HepG2 (cell line): ENCODE measurements around the gene GRB2. TPM values are rescaled to one million over a fixed set of nuclear protein-coding genes. Genes with fewer than 3 reads are reported as not detected.

Source experiments
- BORCS8-MEF2B ChIP-seq: sonication (generic); formaldehyde crosslinking; IDR thresholded peaks from 2 replicates; pipeline ENCODE4 v1.8.0; 2022; ENCODE audit warnings: mild to moderate bottlenecking, missing genetic modification reagents
- CENPT ChIP-seq: sonication (generic); formaldehyde crosslinking; IDR thresholded peaks from 2 replicates; pipeline ENCODE4 v1.8.0; 2022; ENCODE audit warnings: low read depth, mild to moderate bottlenecking, moderate library complexity, missing genetic modification reagents
- GLI4 ChIP-seq: sonication (generic); formaldehyde crosslinking; IDR thresholded peaks from 2 replicates; pipeline ENCODE4 v1.5.1; 2020; ENCODE audit warnings: missing genetic modification reagents, mild to moderate bottlenecking, moderate library complexity, borderline replicate concordance
- ISL2 ChIP-seq: sonication (generic); formaldehyde crosslinking; IDR thresholded peaks from 2 replicates; pipeline ENCODE4 v1.5.0; 2020; ENCODE audit warnings: missing genetic modification reagents
- JUN ChIP-seq: sonication (generic); formaldehyde crosslinking; IDR thresholded peaks from 2 replicates; pipeline ENCODE4 v1.4.0; 2020; ENCODE audit warnings: mild to moderate bottlenecking, missing genetic modification reagents
- KAT2B ChIP-seq: fragments of 150-350 bp; IDR thresholded peaks from 2 replicates; pipeline ENCODE4 v1.6.1; 2014; ENCODE audit warnings: low read depth, low read length, borderline replicate concordance
- KLF12 ChIP-seq: sonication (generic); formaldehyde crosslinking; IDR thresholded peaks from 2 replicates; pipeline ENCODE4 v1.4.0; 2020; ENCODE audit warnings: missing genetic modification reagents, borderline replicate concordance
- MAFK ChIP-seq, 2 experiments: IDR thresholded peaks in 1 of 2; conservative IDR thresholded peaks in 1 of 2; 2 replicates each; pipeline ENCODE4 v1.6.1; 2011; ENCODE audit warnings: improper control_type of control experiment in 2 of 2, low read length in 2 of 2
- NPAS2 ChIP-seq: sonication (generic); formaldehyde crosslinking; IDR thresholded peaks from 2 replicates; pipeline ENCODE4 v1.8.0; 2022; ENCODE audit warnings: mild to moderate bottlenecking, missing genetic modification reagents, borderline replicate concordance
- THAP11 ChIP-seq: IDR thresholded peaks from 2 replicates; pipeline ENCODE4 v1.6.1; 2016; ENCODE audit warnings: missing biosample characterization, missing genetic modification reagents
- TP53 ChIP-seq: sonication (generic); formaldehyde crosslinking; conservative IDR thresholded peaks from 2 replicates; pipeline ENCODE4 v1.4.0; 2020; ENCODE audit warnings: missing genetic modification reagents
- YEATS2 ChIP-seq: sonication (generic); formaldehyde crosslinking; IDR thresholded peaks from 2 replicates; pipeline ENCODE4 v1.4.0; 2020; ENCODE audit warnings: missing genetic modification reagents, borderline replicate concordance
- ZBTB3 ChIP-seq: sonication (generic); formaldehyde crosslinking; IDR thresholded peaks from 2 replicates; pipeline ENCODE4 v1.4.0; 2020; ENCODE audit warnings: low read depth, mild to moderate bottlenecking, moderate library complexity, missing genetic modification reagents, borderline replicate concordance
- ZBTB7B ChIP-seq: sonication (generic); formaldehyde crosslinking; IDR thresholded peaks from 2 replicates; pipeline ENCODE4 v1.4.0; 2020; ENCODE audit warnings: missing genetic modification reagents
- ZFP37 ChIP-seq: sonication (generic); formaldehyde crosslinking; IDR thresholded peaks from 2 replicates; pipeline ENCODE4 v1.4.0; 2020; ENCODE audit warnings: missing genetic modification reagents, borderline replicate concordance
- ZNF253 ChIP-seq: sonication (generic); formaldehyde crosslinking; IDR thresholded peaks from 2 replicates; pipeline ENCODE4 v1.8.0; 2022; ENCODE audit warnings: mild to moderate bottlenecking, missing genetic modification reagents, borderline replicate concordance
- ZNF354B ChIP-seq: sonication (generic); formaldehyde crosslinking; IDR thresholded peaks from 2 replicates; pipeline ENCODE4 v1.8.0; 2022; ENCODE audit warnings: mild to moderate bottlenecking, missing genetic modification reagents
- ZNF441 ChIP-seq: sonication (generic); formaldehyde crosslinking; IDR thresholded peaks from 2 replicates; pipeline ENCODE4 v1.7.0; 2021; ENCODE audit warnings: missing genetic modification reagents, borderline replicate concordance
- ZNF552 ChIP-seq: sonication (generic); formaldehyde crosslinking; IDR thresholded peaks from 2 replicates; pipeline ENCODE4 v1.9.0; 2022; ENCODE audit warnings: missing genetic modification reagents, mild to moderate bottlenecking, borderline replicate concordance
- ZNF616 ChIP-seq: sonication (generic); formaldehyde crosslinking; IDR thresholded peaks from 2 replicates; pipeline ENCODE4 v1.5.0; 2020; ENCODE audit warnings: low read depth, mild to moderate bottlenecking, missing genetic modification reagents
- ZNF710 ChIP-seq: sonication (generic); formaldehyde crosslinking; IDR thresholded peaks from 2 replicates; pipeline ENCODE4 v1.5.0; 2020; ENCODE audit warnings: mild to moderate bottlenecking, missing genetic modification reagents, borderline replicate concordance
- ZNF746 ChIP-seq: sonication (generic); formaldehyde crosslinking; IDR thresholded peaks from 2 replicates; pipeline ENCODE4 v1.8.0; 2022; ENCODE audit warnings: mild to moderate bottlenecking, missing genetic modification reagents
- ZNF879 ChIP-seq: sonication (generic); formaldehyde crosslinking; IDR thresholded peaks from 2 replicates; pipeline ENCODE4 v1.8.1; 2023; ENCODE audit warnings: missing genetic modification reagents
- polyA plus RNA-seq, 8 experiments: library from polyadenylated mRNA; depleted of rRNA in 3 of 8; stranded (reverse) in 7 of 8; unstranded in 1 of 8; fragments of >200 nt; fragmentation: Illumina TruSeq in 4 of 8; extraction: Trizol in 4 of 8; gene quantifications; 2 replicates each; pipeline versions ENCODE4 v1.2.1 to v1.2.3, GENCODE V29; 2011 to 2016; ENCODE audit warnings: low read depth in 4 of 8, missing spikeins in 1 of 8, mixed read lengths in 1 of 8; ENCODE audit not compliant: insufficient read depth in 1 of 8
- total RNA-seq, 5 experiments: library from RNA; depleted of rRNA; stranded (reverse); fragments of >200 nt; fragmentation: Illumina TruSeq; extraction: Trizol; gene quantifications; 2 replicates each; pipeline ENCODE4 v1.2.3, GENCODE V29; 2016; ENCODE audit warnings: low read depth in 1 of 5
- TF ChIP-seq, protein P1 (sequence below): sonication (generic); formaldehyde crosslinking; IDR thresholded peaks from 2 replicates; pipeline ENCODE4 v1.5.0; 2020; ENCODE audit warnings: missing genetic modification reagents
- TF ChIP-seq, protein P2 (sequence below): sonication (generic); formaldehyde crosslinking; IDR thresholded peaks from 2 replicates; pipeline ENCODE4 v1.5.0; 2020; ENCODE audit warnings: missing genetic modification reagents

The GRB2 gene
- total and polyA plus RNA-seq, 2 of the 13 experiments (the other 11 are each of a cell fraction or from before 2014, with no cell fraction given): 84.6 to 92.3 TPM

DNA sequence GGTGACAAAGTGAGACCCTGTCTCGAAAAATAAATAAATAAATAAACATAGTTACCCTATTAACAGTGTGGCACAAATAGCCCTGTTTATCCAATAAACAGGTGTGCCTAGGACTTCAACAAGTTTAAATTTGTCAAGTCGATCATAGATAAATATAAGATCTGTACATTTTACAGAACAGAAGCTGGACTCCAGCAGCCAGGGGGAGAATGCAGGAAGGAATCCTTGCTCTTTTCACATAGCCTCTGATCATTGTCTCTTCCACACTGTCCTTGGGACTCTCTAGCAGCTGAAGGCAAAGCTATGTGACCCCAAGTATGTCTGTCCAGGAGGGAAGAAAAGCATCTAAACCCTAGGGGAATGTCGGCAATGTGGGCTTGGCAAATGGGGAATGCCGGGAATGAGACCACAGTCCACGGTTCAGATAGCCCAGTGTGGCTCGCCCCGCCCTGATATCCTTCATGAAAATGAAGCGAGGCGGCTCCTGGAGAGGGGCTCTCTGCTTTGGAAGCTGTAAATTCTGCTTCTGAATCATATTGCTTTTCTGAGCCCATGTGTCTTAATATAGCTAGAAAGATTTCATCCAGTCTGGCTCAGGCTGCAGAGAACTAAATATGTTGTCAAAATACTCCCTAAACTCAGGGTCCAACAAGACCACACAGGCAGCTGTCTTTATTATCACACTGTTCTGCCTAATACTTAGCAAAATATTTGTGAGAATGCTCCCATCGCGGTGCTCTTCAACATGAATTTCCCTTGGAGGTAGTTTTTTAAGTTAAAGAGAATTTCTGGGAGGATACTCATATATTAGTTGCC is 24.9 kb upstream of the GRB2 start (continued):
- TF ChIP-seq ZNF710 (CRISPR knock-in tag): peak; percentile 67; the same call in 1 of the 2 replicates
- TF ChIP-seq ZNF354B: 0 out of 2 replicates have a peak, but pooled peaks have one; percentile 43
- TF ChIP-seq JUN: no peak
- TF ChIP-seq, protein P1, sequence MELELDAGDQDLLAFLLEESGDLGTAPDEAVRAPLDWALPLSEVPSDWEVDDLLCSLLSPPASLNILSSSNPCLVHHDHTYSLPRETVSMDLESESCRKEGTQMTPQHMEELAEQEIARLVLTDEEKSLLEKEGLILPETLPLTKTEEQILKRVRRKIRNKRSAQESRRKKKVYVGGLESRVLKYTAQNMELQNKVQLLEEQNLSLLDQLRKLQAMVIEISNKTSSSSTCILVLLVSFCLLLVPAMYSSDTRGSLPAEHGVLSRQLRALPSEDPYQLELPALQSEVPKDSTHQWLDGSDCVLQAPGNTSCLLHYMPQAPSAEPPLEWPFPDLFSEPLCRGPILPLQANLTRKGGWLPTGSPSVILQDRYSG (CRISPR knock-in tag): no peak
- TF ChIP-seq ZNF616 (CRISPR knock-in tag): no peak
- no peak; the same call in 1 of the 2 replicates for TF ChIP-seq ZNF441 (CRISPR knock-in tag)
- TF ChIP-seq KLF12 (CRISPR knock-in tag): peak; percentile 62; the same call in 1 of the 2 replicates
- no peak for TF ChIP-seq MAFK (conservative IDR thresholded peaks at IDR 0.05 in 1 of 2, IDR thresholded peaks at IDR 0.05 in 1 of 2; ENCODE audit: low read length in 2 of 2)
- no peak for TF ChIP-seq THAP11 (CRISPR knock-in tag)
- no peak for TF ChIP-seq NPAS2 (CRISPR knock-in tag)
- TF ChIP-seq BORCS8-MEF2B (CRISPR knock-in tag): 0 out of 2 replicates have a peak, but pooled peaks have one; percentile 50
- TF ChIP-seq TP53 (CRISPR knock-in tag): no peak
- TF ChIP-seq KAT2B: no peak
- TF ChIP-seq ZBTB7B: peak; percentile 59; the same call in 1 of the 2 replicates
- TF ChIP-seq ISL2: no peak; the same call in 1 of the 2 replicates
- no peak for TF ChIP-seq ZNF552 (CRISPR knock-in tag)
- TF ChIP-seq ZNF253: no peak
- no peak for TF ChIP-seq GLI4 (CRISPR knock-in tag)
- no peak for TF ChIP-seq CENPT (CRISPR knock-in tag)
- no peak for TF ChIP-seq ZBTB3 (CRISPR knock-in tag)
- no peak for TF ChIP-seq ZNF746
- TF ChIP-seq ZNF879: no peak
- TF ChIP-seq, protein P2, sequence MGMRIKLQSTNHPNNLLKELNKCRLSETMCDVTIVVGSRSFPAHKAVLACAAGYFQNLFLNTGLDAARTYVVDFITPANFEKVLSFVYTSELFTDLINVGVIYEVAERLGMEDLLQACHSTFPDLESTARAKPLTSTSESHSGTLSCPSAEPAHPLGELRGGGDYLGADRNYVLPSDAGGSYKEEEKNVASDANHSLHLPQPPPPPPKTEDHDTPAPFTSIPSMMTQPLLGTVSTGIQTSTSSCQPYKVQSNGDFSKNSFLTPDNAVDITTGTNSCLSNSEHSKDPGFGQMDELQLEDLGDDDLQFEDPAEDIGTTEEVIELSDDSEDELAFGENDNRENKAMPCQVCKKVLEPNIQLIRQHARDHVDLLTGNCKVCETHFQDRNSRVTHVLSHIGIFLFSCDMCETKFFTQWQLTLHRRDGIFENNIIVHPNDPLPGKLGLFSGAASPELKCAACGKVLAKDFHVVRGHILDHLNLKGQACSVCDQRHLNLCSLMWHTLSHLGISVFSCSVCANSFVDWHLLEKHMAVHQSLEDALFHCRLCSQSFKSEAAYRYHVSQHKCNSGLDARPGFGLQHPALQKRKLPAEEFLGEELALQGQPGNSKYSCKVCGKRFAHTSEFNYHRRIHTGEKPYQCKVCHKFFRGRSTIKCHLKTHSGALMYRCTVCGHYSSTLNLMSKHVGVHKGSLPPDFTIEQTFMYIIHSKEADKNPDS (CRISPR knock-in tag): no peak
- no peak for TF ChIP-seq YEATS2 (CRISPR knock-in tag)
- no peak for TF ChIP-seq ZFP37
